IMR-90 (cell line): Measurements from ENCODE around the gene PRKAG2. TPM values are rescaled to one million over a fixed set of nuclear protein-coding genes. Genes with fewer than 3 reads are reported as not detected.

Source experiments
- ATAC-seq: fragments of 200-7000 bp; cut with Tn5 transposase; 2 replicates; pipeline ENCODE4 v1.9.1; 2020; ENCODE audit warnings: low read depth, mild to moderate bottlenecking, moderate library complexity
- BruUV-seq: library from RNA; stranded (reverse); fragments of 400-500 nt; replicated peaks from 2 replicates; lab custom pipeline; 2021; lab: Mats Ljungman, UMichigan
- CTCF ChIA-PET: fragments of 300-600 bp; formaldehyde crosslinking; extraction: SDS; loops from one replicate; lab custom pipeline; 2021; ENCODE audit warnings: antibody characterized with exemption; lab: Yijun Ruan, JAX
- POLR2A ChIA-PET: fragments of 300-600 bp; sonication (Branson Sonifier 250); formaldehyde crosslinking; loops from one replicate; lab custom pipeline; 2022; ENCODE audit warnings: antibody characterized with exemption; ENCODE audit not compliant: unreplicated experiment; lab: Charles Lee
- DNase-seq: peaks from one replicate; pipeline ENCODE4 v3.0.0; 2013
- H2AFZ ChIP-seq: replicated peaks from 2 replicates; pipeline ENCODE3; 2013; ENCODE audit warnings: low read length, mild to moderate bottlenecking; ENCODE audit not compliant: poor library complexity
- H2AK5ac ChIP-seq: 2 replicates; pipeline ENCODE4 v1.6.1; 2013; ENCODE audit warnings: low read depth, low read length, inconsistent platforms
- H2AK9ac ChIP-seq: replicated peaks from 2 replicates; pipeline ENCODE3; 2013; ENCODE audit warnings: mild to moderate bottlenecking, low read depth, low read length, moderate library complexity; ENCODE audit not compliant: poor library complexity
- H2BK120ac ChIP-seq: 2 replicates; pipeline ENCODE4 v1.6.1; 2013; ENCODE audit warnings: low read depth, low read length, inconsistent platforms
- H2BK15ac ChIP-seq: 3 replicates; pipeline ENCODE4 v1.6.1; 2013; ENCODE audit warnings: low read depth, low read length, inconsistent platforms
- H2BK20ac ChIP-seq: 2 replicates; pipeline ENCODE4 v1.6.1; 2013; ENCODE audit warnings: low read depth, mild to moderate bottlenecking, inconsistent platforms, low read length, moderate library complexity
- H2BK5ac ChIP-seq: 2 replicates; pipeline ENCODE4 v1.6.1; 2013; ENCODE audit warnings: mild to moderate bottlenecking, low read depth, low read length, inconsistent platforms; ENCODE audit not compliant: poor library complexity, severe bottlenecking
- H3K14ac ChIP-seq: replicated peaks from 2 replicates; pipeline ENCODE4 v1.6.1; 2013; ENCODE audit warnings: low read depth, low read length, inconsistent platforms
- H3K18ac ChIP-seq: 2 replicates; pipeline ENCODE4 v1.6.1; 2013; ENCODE audit warnings: low read depth, low read length, control low read depth
- H3K23ac ChIP-seq: 2 replicates; pipeline ENCODE4 v1.6.1; 2013; ENCODE audit warnings: low read depth, low read length, inconsistent platforms
- H3K27ac ChIP-seq: 2 replicates; pipeline ENCODE4 v1.5.1; 2013; ENCODE audit warnings: mild to moderate bottlenecking, control low read depth, low read length; ENCODE audit not compliant: insufficient read depth
- H3K27me3 ChIP-seq: 2 replicates; pipeline ENCODE4 v1.6.1; 2013; ENCODE audit warnings: low read length; ENCODE audit not compliant: control insufficient read depth, insufficient read depth
- H3K36me3 ChIP-seq: 2 replicates; pipeline ENCODE4 v1.6.1; 2013; ENCODE audit warnings: low read length, mixed read lengths; ENCODE audit not compliant: control insufficient read depth, insufficient read depth
- H3K4ac ChIP-seq: 2 replicates; pipeline ENCODE4 v1.6.1; 2013; ENCODE audit warnings: low read depth, low read length, inconsistent platforms
- H3K4me1 ChIP-seq: 2 replicates; pipeline ENCODE4 v1.6.1; 2013; ENCODE audit warnings: low read length, mixed read lengths; ENCODE audit not compliant: control insufficient read depth, insufficient read depth
- H3K4me2 ChIP-seq: 2 replicates; pipeline ENCODE4 v1.6.1; 2013; ENCODE audit warnings: low read depth, mild to moderate bottlenecking, control low read depth, low read length, moderate library complexity
- H3K4me3 ChIP-seq: 2 replicates; pipeline ENCODE4 v1.5.1; 2013; ENCODE audit warnings: low read depth, mild to moderate bottlenecking, control low read depth, low read length, moderate library complexity; ENCODE audit not compliant: insufficient read depth
- H3K56ac ChIP-seq: 2 replicates; pipeline ENCODE4 v1.6.1; 2013; ENCODE audit warnings: low read length, inconsistent platforms; ENCODE audit not compliant: insufficient read depth; ENCODE audit errors: extremely low read depth
- H3K79me1 ChIP-seq, 2 experiments: 2 replicates each; pipeline ENCODE4 v1.6.1; 2013; ENCODE audit warnings: low read length in 2 of 2, inconsistent platforms in 1 of 2, low read depth in 1 of 2
- H3K9ac ChIP-seq: 2 replicates; pipeline ENCODE4 v1.6.1; 2013; ENCODE audit warnings: low read depth, low read length, control low read depth
- H3K9me1 ChIP-seq: 2 replicates; pipeline ENCODE4 v1.6.1; 2013; ENCODE audit warnings: low read length, inconsistent platforms; ENCODE audit not compliant: insufficient read depth
- H3K9me3 ChIP-seq: 2 replicates; pipeline ENCODE4 v1.6.1; 2013; ENCODE audit warnings: low read length; ENCODE audit not compliant: control insufficient read depth, insufficient read depth
- H4K20me1 ChIP-seq: 2 replicates; pipeline ENCODE4 v1.6.1; 2013; ENCODE audit warnings: low read length, inconsistent platforms; ENCODE audit not compliant: insufficient read depth
- H4K5ac ChIP-seq: 2 replicates; pipeline ENCODE4 v1.6.1; 2013; ENCODE audit warnings: mild to moderate bottlenecking, low read depth, low read length, control low read depth
- H4K8ac ChIP-seq, 2 experiments: 2 replicates each; pipeline ENCODE4 v1.6.1; 2013; ENCODE audit warnings: low read depth in 2 of 2, low read length in 2 of 2, control low read depth in 1 of 2, inconsistent platforms in 1 of 2
- H4K91ac ChIP-seq: 2 replicates; pipeline ENCODE4 v1.6.1; 2013; ENCODE audit warnings: low read depth, low read length, inconsistent platforms; ENCODE audit not compliant: insufficient read depth
- MAFK ChIP-seq: IDR thresholded peaks from 2 replicates; pipeline ENCODE4 v1.6.1; 2012; ENCODE audit warnings: low read depth, low read length, improper control_type of control experiment
- RCOR1 ChIP-seq: IDR thresholded peaks from 2 replicates; pipeline ENCODE4 v1.6.1; 2012; ENCODE audit warnings: mild to moderate bottlenecking, low read length, improper control_type of control experiment; ENCODE audit not compliant: insufficient replicate concordance
- WGBS, 2 experiments: methylation state at CpG; one replicate each; pipeline versions ENCODE4 v1.1.5 to v1.1.7; 2013; ENCODE audit warnings: missing lambda C conversion rate in 2 of 2; ENCODE audit not compliant: insufficient read length in 1 of 2; ENCODE audit errors: extremely low coverage in 2 of 2; 5-methylcytosine and 5-hydroxymethylcytosine counted together
- dilution Hi-C: fragments of 300-500 bp; cut with HindIII; formaldehyde crosslinking; loops from one replicate; pipeline ENCODE4 v1.14.3; 2018; ENCODE audit warnings: low sequenced_read_pairs; ENCODE audit not compliant: unreplicated experiment
- in situ Hi-C: fragments of 300-500 bp; cut with MboI; formaldehyde crosslinking; loops from 3 replicates; pipeline ENCODE4 v1.14.3; 2019; ENCODE audit warnings: low sequenced_read_pairs, inconsistent platforms, mixed read lengths
- intact Hi-C: fragments of 100-400 bp; cut with micrococcal nuclease; formaldehyde crosslinking; loops from 2 replicates; pipeline ENCODE4 v1.10.0; 2022
- polyA plus RNA-seq, 3 experiments: library from polyadenylated mRNA; depleted of rRNA; stranded (reverse); fragments of >200 nt; gene quantifications; 2 replicates each; pipeline ENCODE4 v1.2.3, GENCODE V29; 2012; ENCODE audit warnings: low replicate concordance in 1 of 3
- total RNA-seq: library from RNA; depleted of rRNA; stranded (reverse); fragments of >200 nt; gene quantifications from 2 replicates; pipeline ENCODE4 v1.2.3, GENCODE V29; 2012

The PRKAG2 gene
- total and polyA plus RNA-seq, 2 of the 4 experiments (the other 2 are of a cell fraction), result 15.4 to 21.6 TPM

DNA sequence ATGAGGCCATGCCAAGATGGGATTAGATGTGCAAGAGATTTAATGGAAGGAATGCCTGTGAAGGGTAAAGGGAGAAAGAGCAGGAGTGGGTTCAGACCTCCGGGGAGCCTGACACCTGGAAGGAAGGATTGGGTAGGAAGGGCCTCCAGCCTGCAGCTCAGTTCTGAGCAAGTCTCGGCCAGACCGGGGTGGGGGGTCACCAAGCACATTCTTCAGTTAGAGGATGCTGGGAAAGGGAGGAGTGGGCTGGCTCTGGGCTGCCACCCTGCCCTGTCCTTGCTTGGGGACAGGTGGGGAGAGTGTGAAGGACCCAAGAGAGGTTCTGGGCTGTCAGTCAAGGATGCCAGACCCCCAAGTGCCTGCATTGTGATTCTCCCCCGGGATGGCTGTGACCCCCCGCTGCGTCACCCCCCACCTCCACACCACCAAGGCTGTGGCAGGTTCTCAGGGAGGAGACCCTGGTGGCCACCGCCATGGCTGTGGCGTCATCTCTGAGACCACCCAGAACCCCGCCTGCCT is 16.5 kb upstream of the PRKAG2 start:
- dilution Hi-C loops, result no loop called here
- in situ Hi-C loops, result no loop called here
- Histone ChIP-seq H2AK5ac (no peak overlapping the region), H4K5ac (no peak overlapping the region), H3K18ac (no peak overlapping the region), H3K4ac (no peak overlapping the region), H3K23ac (no peak overlapping the region), H2BK5ac (no peak overlapping the region), H2BK20ac (no peak overlapping the region), H2BK15ac (no peak overlapping the region), H2AK9ac (no peak overlapping the region), H3K9ac (no peak overlapping the region), H3K4me3 (no peak overlapping the region), H2AFZ (no peak overlapping the region), H3K4me2 (no peak overlapping the region), H3K4me1 (peaks cover 7% of the 10 kb centered on the region), H3K14ac (no peak overlapping the region), H4K91ac (no peak overlapping the region), H3K27me3 (peaks cover 33% of the 10 kb centered on the region), H3K36me3 (no peaks in the 10 kb centered on the region), H2BK120ac (no peak overlapping the region), H3K9me3 (no peaks in the 10 kb centered on the region), H3K79me1 (no peaks in the 10 kb centered on the region), H4K20me1 (no peaks in the 10 kb centered on the region), H3K9me1 (peaks cover 3% of the 10 kb centered on the region; the same call in 1 of the 2 replicates), H3K27ac (no peak overlapping the region), H4K8ac (no peak overlapping the region), H3K56ac (no peak overlapping the region)
- BruUV-seq, result no TSS peak
- no peak for DNase-seq
- ChIA-PET CTCF (interaction anchor here (0.5 kb wide), 1 partner anchor 1537 kb away, joined by 3 read pairs; no protein-coding TSS in a partner anchor), POLR2A (no interaction called here)
- WGBS, 2 experiments, result 40% methylated on average over 2 of the region's 9 CpGs; no CpG with 5 or more reads in 1 of the 2 experiments
- TF ChIP-seq RCOR1 (no peak), MAFK (no peak)
- no peak for ATAC-seq
- intact Hi-C loops, result no loop called here
